CD4-positive, alpha-beta T cell treated with Interleukin-2 at 100 ng/mL for 4 hours (primary cell): ENCODE measurements around the gene ICAM5.
"Not testable (repeated sequence)": the region's sequence is repeated elsewhere in the genome, so short reads cannot be mapped to it uniquely, and the experiment has no call there.

Experiments
- DNase-seq: peaks from one replicate; pipeline ENCODE4 v3.0.0-alpha.2; 2020; ENCODE audit warnings: low spot score

The ICAM5 gene

DNA sequence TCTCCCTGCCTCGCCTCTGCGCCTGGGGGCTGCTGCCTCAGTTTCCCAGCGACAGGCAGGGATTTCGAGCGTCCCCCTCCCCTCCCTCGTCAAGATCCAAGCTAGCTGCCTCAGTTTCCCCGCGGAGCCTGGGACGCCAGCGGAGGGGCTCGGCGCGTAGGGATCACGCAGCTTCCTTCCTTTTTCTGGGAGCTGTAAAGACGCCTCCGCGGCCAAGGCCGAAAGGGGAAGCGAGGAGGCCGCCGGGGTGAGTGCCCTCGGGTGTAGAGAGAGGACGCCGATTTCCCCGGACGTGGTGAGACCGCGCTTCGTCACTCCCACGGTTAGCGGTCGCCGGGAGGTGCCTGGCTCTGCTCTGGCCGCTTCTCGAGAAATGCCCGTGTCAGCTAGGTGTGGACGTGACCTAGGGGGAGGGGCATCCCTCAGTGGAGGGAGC, 19.6 kb upstream of the ICAM5 start:
- peak; percentile 67 for DNase-seq

DNA sequence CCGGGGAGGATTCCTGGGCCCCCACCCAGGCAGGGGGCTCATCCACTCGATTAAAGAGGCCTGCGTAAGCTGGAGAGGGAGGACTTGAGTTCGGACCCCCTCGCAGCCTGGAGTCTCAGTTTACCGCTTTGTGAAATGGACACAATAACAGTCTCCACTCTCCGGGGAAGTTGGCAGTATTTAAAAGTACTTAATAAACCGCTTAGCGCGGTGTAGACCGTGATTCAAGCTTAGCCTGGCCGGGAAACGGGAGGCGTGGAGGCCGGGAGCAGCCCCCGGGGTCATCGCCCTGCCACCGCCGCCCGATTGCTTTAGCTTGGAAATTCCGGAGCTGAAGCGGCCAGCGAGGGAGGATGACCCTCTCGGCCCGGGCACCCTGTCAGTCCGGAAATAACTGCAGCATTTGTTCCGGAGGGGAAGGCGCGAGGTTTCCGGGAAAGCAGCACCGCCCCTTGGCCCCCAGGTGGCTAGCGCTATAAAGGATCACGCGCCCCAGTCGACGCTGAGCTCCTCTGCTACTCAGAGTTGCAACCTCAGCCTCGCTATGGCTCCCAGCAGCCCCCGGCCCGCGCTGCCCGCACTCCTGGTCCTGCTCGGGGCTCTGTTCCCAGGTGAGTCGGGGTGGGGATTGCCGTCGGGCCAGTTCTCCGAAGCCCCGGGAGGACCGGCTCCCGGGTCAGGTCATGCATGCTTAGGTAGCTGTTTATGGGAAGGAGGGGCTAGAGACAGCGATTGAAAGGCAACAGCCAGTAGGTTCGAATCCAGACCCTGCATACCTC, 18.9 kb upstream of the ICAM5 start, which contains the start of gene ICAM1:
TSS of gene ICAM1 (plus strand) at position 505 of the 779 bp plus-strand sequence. CDS start at position 545, 40 bp downstream.
- peak; percentile 72 for DNase-seq

DNA sequence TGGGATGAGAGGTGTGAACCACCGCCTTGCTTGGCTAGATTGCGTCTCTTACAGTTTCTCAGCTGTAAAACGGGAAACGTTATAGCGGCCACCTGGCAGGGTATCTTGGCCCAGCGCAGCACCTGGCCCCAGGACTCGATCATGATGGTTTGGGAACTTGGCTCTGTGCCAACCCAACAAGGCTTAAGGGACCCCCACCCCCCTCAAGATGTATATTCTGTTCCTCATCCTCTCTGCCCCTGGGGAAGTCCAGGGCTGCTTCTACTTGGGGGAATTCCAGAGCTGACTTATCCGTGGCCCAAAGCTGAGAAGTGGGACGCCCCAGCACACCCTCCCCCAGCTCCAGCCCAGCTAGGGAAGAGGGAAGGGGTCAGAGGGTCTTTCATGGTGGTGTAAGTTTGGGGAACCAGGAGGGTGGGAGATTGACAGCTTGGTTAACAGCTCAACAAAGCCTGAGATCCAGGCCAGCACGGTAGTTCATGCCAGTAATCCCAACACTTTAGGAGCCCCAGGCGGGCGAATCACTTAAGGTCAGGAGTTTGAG, 18.1 kb upstream of the ICAM5 start:
- peak; percentile 50 for DNase-seq

DNA sequence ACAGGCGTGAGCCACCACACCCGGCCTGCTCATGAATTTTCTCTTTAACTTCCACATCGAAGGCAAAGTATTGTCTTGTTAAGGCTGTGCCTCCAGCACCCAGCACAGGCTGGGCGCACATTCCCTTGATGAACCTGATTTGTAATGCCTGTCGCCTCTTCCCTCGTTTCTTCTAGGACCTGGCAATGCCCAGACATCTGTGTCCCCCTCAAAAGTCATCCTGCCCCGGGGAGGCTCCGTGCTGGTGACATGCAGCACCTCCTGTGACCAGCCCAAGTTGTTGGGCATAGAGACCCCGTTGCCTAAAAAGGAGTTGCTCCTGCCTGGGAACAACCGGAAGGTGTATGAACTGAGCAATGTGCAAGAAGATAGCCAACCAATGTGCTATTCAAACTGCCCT, 15.2 kb upstream of the ICAM5 start:
- DNase-seq, result no peak

DNA sequence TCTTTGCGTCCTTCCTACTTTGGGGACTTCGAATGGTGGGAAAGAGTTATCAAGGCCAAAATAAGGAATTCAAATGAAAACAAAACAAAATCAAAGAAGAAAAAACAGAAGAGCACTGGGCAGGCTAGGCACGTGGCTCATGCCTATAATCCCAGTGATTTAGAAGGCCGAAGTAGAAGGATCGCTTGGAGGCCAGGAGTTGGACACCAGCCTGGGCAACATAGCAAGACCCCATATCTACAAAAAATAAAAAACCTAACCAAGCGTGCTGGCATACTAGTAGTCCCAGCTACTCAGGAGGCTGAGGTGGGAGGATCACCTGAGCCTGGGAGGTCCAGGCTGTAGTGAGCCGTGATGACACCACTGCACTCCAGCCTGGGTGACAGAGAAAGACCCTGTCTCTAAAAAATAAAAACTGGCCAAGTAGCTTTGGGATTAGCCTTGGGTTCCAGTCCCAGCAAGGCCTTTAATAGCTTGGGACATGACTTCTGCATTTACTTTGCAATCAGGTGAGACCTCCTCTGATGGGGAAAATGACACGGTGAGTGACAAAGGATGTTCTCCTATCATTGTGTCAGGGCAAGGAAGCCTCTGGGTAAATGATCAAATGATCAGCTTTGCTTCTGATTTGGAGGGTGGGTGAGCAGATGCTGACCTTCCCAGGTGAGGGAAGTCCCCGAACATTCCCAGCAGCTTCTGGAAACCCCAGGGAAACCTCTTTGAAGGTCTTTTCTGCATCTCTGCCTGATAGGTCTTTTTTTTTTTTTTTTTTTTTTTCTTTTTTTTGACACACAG, 11.8 kb upstream of the ICAM5 start:
- DNase-seq, result no peak

DNA sequence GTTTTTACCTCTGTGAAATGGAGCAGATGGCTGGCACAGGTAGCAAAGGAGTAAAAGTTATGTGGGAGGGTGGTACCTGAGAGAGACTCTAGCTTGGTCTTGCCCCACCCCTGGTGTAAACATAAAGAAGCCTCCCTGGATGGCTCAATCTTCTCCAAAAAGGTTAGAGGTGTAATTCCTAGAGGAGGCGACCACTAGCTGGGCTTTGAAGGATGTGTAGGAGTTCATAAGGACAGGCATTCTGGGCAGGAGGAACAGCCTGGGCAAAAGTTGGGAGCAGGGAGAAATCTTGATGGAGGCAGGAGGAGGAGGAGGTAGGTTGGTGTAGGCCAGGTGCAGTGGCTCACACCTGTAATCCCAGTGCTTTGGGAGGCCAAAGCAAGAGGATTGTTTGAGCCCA, 10.8 kb upstream of the ICAM5 start:
- no peak for DNase-seq

DNA sequence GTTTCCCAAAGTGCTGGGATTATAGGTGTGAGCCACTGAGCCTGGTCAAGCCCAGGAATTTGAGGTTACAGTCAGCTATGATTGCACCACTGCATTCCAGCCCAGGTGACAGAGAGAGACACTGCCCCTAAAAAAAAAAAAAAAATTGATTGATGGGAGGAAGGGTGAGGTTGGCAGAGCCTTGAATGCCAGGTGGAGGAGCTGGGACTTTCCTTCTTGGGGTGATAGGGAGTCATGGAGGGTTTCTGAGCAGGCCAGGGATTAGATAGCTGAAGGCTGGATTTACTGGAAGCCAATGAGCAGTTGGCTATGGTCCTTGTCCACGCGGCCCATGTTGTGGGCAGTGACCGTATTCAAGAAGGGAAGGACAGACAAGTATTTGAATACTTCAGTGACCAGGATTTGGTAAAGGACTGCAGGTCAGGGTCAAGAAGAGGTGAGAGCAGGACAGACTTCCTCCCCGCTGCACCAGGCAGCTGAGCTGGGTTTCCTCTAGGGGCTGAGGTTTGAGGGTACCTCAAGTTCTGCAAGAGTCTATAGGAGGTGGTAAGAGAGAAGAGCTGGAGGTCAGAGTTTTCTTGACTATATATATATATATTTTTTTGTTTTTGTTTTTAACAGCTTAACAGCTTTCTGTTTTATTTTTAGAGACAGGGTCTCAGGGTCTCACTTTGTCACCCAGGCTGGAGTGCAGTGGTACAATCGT, 9.9 kb upstream of the ICAM5 start:
- DNase-seq, result no peak

DNA sequence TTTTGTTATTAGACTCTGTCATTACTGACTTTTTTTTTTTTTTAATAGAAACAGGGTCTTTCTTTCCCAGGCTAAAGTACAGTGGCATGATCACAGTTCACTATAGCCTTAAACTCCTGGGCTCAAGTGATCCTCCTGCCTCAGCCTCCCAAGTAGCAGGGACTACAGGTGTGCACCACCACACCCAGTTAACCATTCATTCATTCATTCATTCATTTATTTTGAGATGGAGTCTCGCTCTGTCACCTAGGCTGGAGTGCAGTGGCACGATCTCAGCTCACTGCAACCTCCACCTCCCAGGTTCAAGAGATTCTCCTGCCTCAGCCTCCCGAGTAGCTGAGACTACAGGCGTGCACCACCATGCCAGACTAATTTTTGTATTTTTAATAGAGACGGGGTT, 7.7 kb upstream of the ICAM5 start:
- DNase-seq, result not testable (repeated sequence)

DNA sequence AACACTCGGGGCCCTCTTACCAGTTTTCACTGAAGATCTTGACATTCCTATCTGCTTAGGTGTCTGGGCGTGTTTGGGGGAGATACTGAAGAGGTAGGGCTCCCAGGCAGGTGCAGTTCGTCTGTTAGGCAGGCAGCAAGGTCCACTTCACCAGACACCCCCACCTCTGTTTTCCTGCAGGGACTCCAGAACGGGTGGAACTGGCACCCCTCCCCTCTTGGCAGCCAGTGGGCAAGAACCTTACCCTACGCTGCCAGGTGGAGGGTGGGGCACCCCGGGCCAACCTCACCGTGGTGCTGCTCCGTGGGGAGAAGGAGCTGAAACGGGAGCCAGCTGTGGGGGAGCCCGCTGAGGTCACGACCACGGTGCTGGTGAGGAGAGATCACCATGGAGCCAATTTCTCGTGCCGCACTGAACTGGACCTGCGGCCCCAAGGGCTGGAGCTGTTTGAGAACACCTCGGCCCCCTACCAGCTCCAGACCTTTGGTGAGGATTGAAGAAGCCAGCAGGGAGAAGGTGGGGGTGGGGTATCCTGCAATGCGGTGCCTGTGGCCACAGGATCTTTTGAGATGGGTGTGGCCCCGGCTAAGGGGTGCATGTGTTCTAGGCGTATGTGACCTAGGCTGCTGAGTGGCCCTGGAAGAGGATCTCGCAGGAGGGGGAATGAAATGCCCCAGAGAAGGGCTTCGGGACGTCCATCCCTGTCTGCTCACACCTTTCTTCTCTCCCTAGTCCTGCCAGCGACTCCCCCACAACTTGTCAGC, 6.3 kb upstream of the ICAM5 start:
- DNase-seq, result no peak

DNA sequence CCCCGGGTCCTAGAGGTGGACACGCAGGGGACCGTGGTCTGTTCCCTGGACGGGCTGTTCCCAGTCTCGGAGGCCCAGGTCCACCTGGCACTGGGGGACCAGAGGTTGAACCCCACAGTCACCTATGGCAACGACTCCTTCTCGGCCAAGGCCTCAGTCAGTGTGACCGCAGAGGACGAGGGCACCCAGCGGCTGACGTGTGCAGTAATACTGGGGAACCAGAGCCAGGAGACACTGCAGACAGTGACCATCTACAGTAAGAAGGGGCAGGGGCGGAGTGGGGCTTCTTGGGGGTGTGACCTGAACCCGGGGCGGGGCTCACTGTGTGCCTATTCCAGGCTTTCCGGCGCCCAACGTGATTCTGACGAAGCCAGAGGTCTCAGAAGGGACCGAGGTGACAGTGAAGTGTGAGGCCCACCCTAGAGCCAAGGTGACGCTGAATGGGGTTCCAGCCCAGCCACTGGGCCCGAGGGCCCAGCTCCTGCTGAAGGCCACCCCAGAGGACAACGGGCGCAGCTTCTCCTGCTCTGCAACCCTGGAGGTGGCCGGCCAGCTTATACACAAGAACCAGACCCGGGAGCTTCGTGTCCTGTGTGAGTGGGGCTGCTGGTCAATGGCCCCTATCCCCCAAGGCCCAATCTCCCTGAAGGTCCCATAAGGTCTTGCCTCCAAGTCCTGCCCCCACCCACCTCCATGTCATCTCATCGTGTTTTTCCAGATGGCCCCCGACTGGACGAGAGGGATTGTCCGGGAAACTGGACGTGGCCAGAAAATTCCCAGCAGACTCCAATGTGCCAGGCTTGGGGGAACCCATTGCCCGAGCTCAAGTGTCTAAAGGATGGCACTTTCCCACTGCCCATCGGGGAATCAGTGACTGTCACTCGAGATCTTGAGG, 5.4 kb upstream of the ICAM5 start:
- DNase-seq, result no peak

DNA sequence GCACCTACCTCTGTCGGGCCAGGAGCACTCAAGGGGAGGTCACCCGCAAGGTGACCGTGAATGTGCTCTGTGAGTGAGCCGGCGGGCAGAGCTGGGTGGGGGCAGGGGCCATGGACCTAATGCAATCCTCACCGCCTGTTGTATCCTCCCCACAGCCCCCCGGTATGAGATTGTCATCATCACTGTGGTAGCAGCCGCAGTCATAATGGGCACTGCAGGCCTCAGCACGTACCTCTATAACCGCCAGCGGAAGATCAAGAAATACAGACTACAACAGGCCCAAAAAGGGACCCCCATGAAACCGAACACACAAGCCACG, 4.8 kb upstream of the ICAM5 start:
- no peak for DNase-seq

DNA sequence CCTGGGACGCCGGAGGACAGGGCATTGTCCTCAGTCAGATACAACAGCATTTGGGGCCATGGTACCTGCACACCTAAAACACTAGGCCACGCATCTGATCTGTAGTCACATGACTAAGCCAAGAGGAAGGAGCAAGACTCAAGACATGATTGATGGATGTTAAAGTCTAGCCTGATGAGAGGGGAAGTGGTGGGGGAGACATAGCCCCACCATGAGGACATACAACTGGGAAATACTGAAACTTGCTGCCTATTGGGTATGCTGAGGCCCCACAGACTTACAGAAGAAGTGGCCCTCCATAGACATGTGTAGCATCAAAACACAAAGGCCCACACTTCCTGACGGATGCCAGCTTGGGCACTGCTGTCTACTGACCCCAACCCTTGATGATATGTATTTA, 4.4 kb upstream of the ICAM5 start:
- no peak for DNase-seq

DNA sequence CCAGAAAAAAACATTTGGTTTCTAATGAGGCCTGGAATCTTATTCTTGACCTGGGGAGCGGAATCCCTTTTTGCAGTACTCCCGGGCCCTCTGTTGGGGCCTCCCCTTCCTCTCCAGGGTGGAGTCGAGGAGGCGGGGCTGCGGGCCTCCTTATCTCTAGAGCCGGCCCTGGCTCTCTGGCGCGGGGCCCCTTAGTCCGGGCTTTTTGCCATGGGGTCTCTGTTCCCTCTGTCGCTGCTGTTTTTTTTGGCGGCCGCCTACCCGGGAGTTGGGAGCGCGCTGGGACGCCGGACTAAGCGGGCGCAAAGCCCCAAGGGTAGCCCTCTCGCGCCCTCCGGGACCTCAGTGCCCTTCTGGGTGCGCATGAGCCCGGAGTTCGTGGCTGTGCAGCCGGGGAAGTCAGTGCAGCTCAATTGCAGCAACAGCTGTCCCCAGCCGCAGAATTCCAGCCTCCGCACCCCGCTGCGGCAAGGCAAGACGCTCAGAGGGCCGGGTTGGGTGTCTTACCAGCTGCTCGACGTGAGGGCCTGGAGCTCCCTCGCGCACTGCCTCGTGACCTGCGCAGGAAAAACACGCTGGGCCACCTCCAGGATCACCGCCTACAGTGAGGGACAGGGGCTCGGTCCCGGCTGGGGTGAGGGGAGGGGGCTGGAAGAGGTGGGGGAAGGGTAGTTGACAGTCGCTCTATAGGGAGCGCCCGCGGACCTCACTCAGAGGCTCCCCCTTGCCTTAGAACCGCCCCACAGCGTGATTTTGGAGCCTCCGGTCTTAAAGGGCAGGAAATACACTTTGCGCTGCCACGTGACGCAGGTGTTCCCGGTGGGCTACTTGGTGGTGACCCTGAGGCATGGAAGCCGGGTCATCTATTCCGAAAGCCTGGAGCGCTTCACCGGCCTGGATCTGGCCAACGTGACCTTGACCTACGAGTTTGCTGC, 2.7 kb upstream of the ICAM5 start, which contains the start of gene ICAM4:
TSS of gene ICAM4 (plus strand) at position 153 of the 935 bp plus-strand sequence. CDS start at position 211, 58 bp downstream.
- no peak for DNase-seq

DNA sequence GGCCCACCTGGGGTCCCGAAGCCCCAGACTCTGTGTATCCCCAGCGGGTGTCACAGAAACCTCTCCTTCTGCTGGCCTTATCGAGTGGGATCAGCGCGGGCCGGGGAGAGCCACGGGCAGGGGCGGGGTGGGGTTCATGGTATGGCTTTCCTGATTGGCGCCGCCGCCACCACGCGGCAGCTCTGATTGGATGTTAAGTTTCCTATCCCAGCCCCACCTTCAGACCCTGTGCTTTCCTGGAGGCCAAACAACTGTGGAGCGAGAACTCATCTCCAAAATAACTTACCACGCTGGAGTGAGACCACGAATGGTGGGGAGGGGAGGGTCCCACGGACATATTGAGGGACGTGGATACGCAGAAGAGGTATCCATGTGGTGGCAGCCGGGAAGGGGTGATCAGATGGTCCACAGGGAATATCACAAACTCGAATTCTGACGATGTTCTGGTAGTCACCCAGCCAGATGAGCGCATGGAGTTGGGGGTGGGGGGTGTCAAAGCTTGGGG, 1.0 kb upstream of the ICAM5 start:
- no peak for DNase-seq

DNA sequence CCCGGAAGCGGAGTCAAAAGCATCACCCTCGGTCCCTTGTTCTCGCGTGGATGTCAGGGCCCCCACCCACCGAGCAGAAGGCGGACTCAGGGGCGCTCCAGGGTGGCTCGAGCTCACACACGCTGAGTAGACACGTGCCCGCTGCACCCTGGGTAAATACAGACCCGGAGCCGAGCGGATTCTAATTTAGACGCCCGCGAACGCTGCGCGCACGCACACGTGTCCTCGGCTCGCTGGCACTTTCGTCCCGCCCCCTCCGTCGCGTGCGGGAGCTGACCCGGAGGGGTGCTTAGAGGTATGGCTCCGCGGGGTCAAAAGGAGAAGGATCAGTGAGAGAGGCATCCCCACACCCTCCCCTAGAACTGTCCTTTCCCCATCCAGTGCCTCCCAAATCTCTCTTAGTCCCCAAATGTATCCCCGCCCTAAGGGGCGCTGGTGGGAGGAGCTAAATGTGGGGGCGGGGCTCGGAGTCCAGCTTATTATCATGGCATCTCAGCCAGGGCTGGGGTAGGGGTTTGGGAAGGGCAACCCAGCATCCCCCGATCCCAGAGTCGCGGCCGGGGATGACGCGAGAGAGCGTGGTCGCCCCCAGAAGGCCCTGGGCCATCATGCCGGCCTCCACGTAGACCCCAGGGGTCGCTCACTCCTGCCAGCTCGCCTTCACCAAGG, 451 bp upstream of the ICAM5 start:
- peak; percentile 53 for DNase-seq

DNA sequence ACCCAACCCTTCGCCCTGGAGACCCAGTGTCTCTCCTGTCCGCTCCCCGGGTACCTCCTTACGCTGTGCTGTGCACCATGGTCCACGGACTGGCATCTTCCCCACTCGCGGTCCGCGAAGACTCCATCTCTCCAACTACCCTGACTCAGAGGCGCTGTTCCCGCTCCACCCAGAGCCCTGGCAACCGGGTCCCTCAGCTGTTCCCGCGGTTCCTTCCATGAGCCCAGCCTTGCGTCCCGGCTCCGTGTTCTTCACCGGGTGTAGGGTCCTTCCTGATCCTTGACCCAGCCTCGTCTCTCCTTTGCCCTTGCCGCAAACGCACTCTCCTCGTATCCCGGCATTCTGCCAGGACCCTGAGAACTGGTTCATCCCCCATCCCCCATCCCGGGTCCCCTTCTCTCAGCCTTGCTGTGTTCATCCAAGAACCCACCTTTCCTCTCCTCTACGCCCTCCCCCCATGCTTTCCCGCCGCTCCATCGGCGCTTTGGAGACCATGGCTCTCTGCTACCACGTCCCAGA, 664 bp downstream of the ICAM5 start:
- no peak for DNase-seq

DNA sequence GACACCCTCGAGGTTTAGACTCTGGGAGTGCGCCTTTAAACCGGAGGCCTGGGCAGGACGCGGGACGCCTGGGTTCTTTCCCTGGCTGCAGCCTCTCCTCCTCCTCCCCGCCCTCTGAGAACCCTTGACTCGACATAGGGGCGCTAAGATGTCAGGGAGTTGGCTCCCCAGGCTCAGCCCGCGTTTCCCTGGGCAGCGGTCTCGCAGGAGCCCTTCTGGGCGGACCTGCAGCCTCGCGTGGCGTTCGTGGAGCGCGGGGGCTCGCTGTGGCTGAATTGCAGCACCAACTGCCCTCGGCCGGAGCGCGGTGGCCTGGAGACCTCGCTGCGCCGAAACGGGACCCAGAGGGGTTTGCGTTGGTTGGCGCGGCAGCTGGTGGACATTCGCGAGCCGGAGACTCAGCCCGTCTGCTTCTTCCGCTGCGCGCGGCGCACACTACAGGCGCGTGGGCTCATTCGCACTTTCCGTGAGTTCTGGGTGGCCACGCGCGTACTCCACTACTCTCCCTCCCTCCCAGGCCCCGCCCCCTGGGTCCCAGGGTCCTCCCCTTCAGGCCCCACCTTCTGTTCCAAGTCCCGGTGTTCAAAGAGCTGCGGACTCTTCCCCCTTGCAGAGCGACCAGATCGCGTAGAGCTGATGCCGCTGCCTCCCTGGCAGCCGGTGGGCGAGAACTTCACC, 1.3 kb downstream of the ICAM5 start:
- peak; percentile 56 for DNase-seq
